KMS-11 (cell line): Measurements from ENCODE around the gene TMEM179.

Source experiments
- H2AFZ ChIP-seq: fragments of 200-600 bp; sonication (generic); 2 replicates; pipeline ENCODE4 v1.6.1; 2016; ENCODE audit warnings: antibody characterized with exemption, mixed run types, low read depth
- H3K27ac ChIP-seq: fragments of 200-600 bp; sonication (generic); 2 replicates; pipeline ENCODE4 v1.6.1; 2016; ENCODE audit warnings: mild to moderate bottlenecking, mixed run types
- H3K27me3 ChIP-seq: fragments of 200-600 bp; sonication (generic); 2 replicates; pipeline ENCODE4 v1.6.1; 2017; ENCODE audit warnings: mild to moderate bottlenecking, low read depth, mixed run types, moderate library complexity; ENCODE audit not compliant: insufficient read depth
- H3K36me3 ChIP-seq: fragments of 200-600 bp; sonication (generic); 2 replicates; pipeline ENCODE4 v1.6.1; 2017; ENCODE audit warnings: mild to moderate bottlenecking, mixed run types; ENCODE audit not compliant: insufficient read depth
- H3K4me1 ChIP-seq: fragments of 200-600 bp; sonication (generic); 2 replicates; pipeline ENCODE4 v1.6.1; 2016; ENCODE audit warnings: mild to moderate bottlenecking, low read depth, mixed run types; ENCODE audit not compliant: poor library complexity, severe bottlenecking
- H3K4me2 ChIP-seq: fragments of 200-600 bp; sonication (generic); 2 replicates; pipeline ENCODE4 v1.7.0; 2016; ENCODE audit warnings: mild to moderate bottlenecking, mixed run types
- H3K4me3 ChIP-seq: fragments of 200-600 bp; sonication (generic); IDR thresholded peaks from 2 replicates; pipeline ENCODE4 v1.6.1; 2017; ENCODE audit warnings: low read depth, low read length, mixed read lengths; ENCODE audit not compliant: insufficient read depth
- H3K79me2 ChIP-seq: fragments of 200-600 bp; sonication (generic); 2 replicates; pipeline ENCODE4 v1.6.1; 2016; ENCODE audit warnings: low read depth, mixed run types; ENCODE audit not compliant: insufficient read depth
- H3K9ac ChIP-seq: fragments of 200-600 bp; sonication (generic); 2 replicates; pipeline ENCODE4 v1.6.1; 2016; ENCODE audit warnings: mild to moderate bottlenecking, mixed run types
- H4K20me1 ChIP-seq: fragments of 200-600 bp; sonication (generic); 2 replicates; pipeline ENCODE4 v1.6.1; 2016; ENCODE audit warnings: mild to moderate bottlenecking, mixed run types; ENCODE audit not compliant: insufficient read depth
- CTCF ChIP-seq: fragments of 200-600 bp; sonication (generic); conservative IDR thresholded peaks from 2 replicates; pipeline ENCODE4 v1.6.1; 2017; ENCODE audit warnings: low read depth, mild to moderate bottlenecking, antibody characterized with exemption, low read length, moderate library complexity, mixed read lengths

The TMEM179 gene

DNA sequence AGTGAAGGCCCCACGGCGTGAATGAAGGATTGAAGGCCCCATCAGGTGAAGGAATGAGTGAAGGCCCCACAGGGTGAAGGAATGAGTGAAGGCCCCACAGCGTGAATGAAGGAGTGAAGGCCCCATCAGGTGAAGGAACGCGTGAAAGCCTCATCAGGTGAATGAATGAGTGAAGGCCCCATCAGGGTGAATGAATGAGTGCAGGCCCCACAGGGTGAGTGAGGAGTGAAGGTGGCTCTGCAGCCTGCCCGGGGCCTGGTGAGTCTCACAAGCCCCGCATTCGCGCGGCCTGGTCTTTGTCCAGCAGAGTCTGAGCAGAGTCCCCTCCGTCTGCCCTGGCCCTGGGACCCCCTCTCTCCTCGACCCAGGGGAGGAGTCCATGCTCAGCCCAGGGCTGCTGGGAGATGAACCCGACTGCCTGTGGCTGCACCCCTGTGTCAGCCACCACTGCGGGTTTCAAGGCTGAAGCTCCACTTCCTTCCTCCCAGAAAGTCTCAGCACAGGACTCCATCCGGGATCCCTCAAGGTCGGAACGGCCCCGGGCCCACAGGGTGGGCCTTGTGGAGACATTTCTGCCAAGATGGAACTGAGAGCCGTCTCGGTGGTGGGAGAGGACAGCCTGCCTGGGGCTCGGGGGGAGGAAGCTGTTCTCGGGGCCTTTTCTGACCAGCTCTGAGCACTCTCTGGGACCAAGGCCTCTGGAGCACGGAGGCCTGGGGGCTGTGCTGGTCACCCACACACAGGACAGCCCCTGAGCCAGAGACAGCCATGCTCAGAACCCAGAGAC is 37.4 kb upstream of the TMEM179 start:
- H3K36me3 ChIP-seq = no peaks in the 10 kb centered on the region
- H3K79me2 ChIP-seq = no peaks in the 10 kb centered on the region
- no peak overlapping the region for H2AFZ ChIP-seq
- H3K9ac ChIP-seq = no peak overlapping the region
- no peak for TF ChIP-seq CTCF
- H3K27me3 ChIP-seq = peaks cover 36% of the 10 kb centered on the region
- H3K4me1 ChIP-seq = no peaks in the 10 kb centered on the region
- H3K27ac ChIP-seq = no peak overlapping the region
- H3K4me3 ChIP-seq = no peak overlapping the region
- H4K20me1 ChIP-seq = no peaks in the 10 kb centered on the region
- no peak overlapping the region for H3K4me2 ChIP-seq

DNA sequence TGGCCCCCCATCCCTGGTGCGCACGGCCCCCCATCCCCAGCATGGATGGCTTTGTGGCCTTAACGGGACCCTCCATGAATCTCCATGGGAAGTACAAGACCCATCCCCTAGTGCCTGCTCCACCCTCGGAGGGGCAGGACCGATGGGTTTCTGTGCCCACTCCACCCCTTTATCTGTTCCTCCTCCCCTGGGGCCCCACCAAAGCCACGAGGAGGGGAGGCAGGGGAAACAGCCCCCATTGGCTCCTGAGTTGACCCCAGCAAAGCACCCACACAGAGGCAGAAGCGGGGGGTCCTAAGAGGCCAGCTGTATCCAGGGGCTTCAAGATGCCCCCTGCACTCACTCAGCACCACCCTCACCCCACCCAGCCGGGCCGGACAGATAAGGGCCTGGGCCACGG is 36.1 kb upstream of the TMEM179 start:
- no peaks in the 10 kb centered on the region for H3K4me1 ChIP-seq
- no peak overlapping the region for H3K9ac ChIP-seq
- no peak overlapping the region for H3K4me3 ChIP-seq
- H2AFZ ChIP-seq = no peak overlapping the region
- TF ChIP-seq CTCF = no peak
- H3K27me3 ChIP-seq = peaks cover 33% of the 10 kb centered on the region
- no peak overlapping the region for H3K4me2 ChIP-seq
- no peak overlapping the region for H3K27ac ChIP-seq
- no peaks in the 10 kb centered on the region for H4K20me1 ChIP-seq
- H3K36me3 ChIP-seq = no peaks in the 10 kb centered on the region
- no peaks in the 10 kb centered on the region for H3K79me2 ChIP-seq

DNA sequence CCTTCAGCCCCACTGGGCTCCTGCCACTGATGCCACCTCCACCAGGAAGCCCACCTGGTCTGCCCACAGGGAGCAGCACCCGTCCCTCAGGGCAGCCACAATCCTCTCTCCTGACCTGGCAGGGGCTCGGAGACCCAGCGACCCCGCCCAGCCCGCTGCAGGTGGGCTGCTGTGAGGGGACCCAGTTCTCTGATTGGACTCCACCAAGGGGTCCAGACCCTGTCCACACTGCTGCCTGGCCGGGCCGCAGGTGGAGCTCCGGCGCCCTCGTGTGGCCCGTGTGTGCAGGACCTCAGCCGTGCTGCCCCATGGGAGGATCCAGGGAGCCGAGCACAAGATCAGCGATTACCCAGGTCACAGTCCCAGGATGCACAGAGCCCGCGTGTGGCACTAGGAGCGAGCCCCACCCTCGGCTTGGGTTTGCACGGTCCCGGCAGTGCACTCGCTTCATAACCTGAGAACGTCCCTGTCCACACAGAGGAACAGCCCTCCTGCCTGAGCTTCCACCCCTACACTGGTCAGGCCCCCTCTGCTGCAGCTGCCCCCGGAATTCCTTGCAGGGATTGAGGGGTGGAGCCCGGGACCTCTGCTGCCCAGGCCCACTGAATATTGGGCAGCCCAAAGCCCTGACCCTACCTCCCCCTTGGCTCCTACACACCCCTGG is 35.4 kb upstream of the TMEM179 start:
- Histone ChIP-seq H3K27me3 (peaks cover 29% of the 10 kb centered on the region), H4K20me1 (no peaks in the 10 kb centered on the region), H3K4me2 (no peak overlapping the region), H2AFZ (no peak overlapping the region; the same call in 1 of the 2 replicates), H3K36me3 (no peaks in the 10 kb centered on the region), H3K27ac (no peak overlapping the region), H3K4me3 (no peak overlapping the region), H3K79me2 (no peaks in the 10 kb centered on the region), H3K9ac (no peak overlapping the region), H3K4me1 (no peaks in the 10 kb centered on the region)
- TF ChIP-seq CTCF = peak; percentile 76

DNA sequence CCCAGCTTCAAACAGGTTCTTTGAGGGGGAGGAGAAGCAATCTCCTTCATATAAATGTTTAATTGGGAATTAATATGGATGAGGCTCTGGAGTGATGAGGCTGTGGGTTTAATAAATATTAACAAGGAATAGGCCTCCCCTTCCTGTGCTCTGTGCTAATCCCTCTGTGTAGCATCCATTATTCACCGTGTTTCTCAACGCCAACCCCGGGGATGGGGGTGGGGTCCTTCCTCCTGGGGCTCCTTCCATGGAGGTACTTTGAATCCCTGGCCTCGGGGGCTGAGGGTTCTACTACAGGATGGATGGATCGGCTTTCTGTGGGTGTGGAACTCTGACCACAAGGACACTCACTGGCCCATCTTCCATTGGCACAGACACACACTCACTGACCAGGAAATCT is 34.9 kb upstream of the TMEM179 start:
- no peak overlapping the region for H2AFZ ChIP-seq

More for the DNA sequence above, 34.9 kb upstream of the TMEM179 start:
- Histone ChIP-seq H3K4me3 (no peak overlapping the region), H3K9ac (no peak overlapping the region), H3K79me2 (no peaks in the 10 kb centered on the region), H3K4me2 (no peak overlapping the region), H3K27ac (no peak overlapping the region), H3K36me3 (no peaks in the 10 kb centered on the region), H3K4me1 (no peaks in the 10 kb centered on the region), H4K20me1 (no peaks in the 10 kb centered on the region), H3K27me3 (peaks cover 28% of the 10 kb centered on the region; the same call in 1 of the 2 replicates)
- no peak for TF ChIP-seq CTCF
